Hematopoietic multipotent progenitor cell treated with erythropoietin and hydrocortisone succinate and interleukin-3 and kit ligand, for 15 days (in vitro differentiated cells): ENCODE measurements around the gene NDUFB8.

Source experiments
- DNase-seq: peaks from one replicate; pipeline ENCODE4 v3.0.0-alpha.2; 2015; ENCODE audit warnings: low spot score

NDUFB8 gene

DNA sequence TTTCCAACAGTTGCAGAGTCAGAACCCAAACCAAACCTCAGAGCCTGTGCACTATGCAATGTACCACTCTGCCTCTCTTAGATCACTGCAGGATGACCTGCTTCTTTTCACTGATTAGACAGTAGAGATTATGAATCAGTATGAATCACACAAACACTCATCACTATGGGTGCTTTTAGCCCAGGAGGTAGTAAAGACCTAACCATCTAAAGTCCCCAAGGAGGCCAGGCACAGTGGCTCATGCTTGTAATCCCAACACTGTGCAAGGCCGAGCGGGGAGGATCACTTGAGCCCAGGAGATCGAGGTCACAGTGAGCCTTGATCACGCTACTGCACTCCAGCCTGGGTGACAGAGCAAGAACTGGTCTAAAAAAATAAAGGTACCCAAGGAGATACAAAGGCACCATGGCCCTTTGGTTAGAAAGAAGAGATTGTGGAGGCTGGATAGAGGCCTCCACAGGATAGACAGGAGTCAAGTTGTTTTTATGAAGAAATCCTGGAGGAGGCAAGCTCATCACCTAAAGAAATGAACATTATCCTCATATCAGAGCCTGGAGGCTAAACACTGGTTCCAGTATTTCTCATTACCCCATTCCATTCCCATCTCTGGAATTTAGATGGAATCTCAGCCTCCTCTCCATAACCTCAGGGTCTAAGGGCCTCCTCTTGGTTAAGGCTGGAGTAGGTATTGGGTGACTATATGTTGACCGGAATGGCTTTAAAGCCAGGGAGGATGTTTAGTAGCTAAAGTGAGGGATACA, 22.9 kb downstream of the NDUFB8 start:
- DNase-seq: no peak

DNA sequence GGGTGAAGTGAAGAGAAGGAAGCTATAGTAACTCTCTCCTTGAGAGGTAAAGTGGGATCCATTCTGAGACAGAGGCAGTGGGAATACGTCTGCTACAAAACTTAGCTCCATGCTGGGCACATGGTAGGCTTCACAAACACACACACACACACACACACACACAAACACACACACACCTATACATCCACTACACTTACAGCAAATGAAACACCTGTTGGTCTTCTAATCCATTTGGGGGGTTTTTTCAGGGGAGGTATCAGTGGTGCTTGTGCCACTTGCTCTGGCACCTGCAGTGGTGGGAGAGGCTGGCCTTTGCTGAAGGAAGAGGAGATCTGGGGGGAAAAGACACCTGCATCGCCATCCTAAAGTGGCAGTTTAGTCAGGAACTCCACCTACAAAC, 24.5 kb downstream of the NDUFB8 start:
- no peak for DNase-seq

DNA sequence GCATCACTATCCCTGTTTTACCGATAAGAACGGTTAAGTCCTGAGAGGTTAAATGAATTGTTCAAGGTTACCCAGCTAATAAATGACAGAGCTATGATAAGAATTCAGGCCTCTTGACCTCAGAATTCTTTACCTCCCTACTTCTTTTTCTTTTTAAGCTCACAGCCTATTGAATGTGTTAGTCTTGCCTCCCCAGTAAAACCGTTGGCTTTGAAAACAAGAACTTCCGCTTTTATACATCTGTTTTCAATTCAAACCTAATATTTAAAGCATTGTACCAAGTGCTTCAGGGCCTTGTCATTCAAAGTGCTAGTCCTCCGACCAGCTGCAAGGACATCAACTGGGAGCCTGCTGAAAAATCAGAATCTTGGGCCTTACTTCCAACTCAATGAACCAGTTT, 25.6 kb downstream of the NDUFB8 start:
- no peak for DNase-seq

DNA sequence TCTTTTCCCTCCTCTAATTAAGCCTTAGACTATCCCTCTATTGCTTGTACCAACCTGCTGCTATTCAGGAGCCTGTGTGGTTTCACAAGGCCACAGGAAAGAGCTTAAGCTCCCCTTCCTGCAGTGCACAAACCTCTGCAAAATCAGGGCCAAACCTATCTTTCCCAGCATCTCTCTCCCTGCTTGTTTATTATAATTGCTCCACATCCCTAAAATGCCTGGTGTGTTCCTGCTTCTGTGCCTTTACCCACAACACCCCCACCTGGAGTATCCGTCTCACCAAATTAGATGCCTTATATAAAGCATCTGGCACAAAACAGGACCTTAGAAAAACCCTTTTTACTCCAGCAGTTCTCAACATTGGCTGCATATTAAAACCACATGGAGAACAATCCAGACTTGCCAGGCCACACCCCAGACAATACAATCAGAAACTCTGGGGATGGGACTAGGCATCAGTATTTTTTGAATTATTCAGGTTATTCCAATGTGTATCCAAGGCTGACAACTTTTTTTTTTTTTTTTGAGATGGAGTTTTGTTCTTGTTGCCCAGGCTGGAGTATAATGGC, 26.7 kb downstream of the NDUFB8 start:
- no peak for DNase-seq

DNA sequence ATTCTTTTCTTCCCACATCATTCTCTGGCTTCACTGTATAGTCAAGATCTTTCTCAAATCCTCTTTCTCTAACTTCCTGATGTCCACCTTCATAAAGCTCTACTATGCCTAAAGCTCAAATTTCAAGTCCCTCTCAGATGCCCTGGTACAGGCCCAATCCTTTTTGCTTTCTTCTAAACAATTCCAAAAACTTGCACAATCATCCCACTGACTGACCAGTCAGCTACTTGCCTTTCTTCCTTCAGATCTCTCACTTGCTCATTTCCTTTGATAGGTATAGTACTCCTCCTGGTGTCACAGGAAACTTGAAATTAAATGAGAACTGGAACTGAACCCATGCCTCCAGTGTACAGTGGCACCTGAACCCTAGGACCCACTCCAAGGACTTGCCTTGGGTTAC, 28.2 kb downstream of the NDUFB8 start:
- no peak for DNase-seq

DNA sequence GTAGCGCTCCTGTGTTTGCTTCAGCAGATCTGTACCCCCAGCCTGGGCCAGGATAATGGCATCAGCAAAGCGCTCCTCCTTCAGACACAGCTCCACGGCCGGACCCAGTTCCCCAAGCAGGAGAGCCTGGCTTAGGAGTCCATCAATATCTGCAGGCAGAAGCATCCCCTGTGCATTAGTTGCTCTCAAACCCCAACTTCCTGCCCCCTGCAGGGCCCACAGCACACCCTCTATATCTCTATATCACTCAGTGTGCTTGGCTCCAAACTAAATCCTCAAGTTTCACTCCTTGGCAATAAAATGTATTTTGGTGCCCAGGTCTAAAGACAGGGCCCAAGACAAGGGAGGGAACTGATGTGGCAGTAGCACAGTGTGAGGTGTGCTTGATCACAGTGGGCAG, 31.6 kb downstream of the NDUFB8 start:
- no peak for DNase-seq

DNA sequence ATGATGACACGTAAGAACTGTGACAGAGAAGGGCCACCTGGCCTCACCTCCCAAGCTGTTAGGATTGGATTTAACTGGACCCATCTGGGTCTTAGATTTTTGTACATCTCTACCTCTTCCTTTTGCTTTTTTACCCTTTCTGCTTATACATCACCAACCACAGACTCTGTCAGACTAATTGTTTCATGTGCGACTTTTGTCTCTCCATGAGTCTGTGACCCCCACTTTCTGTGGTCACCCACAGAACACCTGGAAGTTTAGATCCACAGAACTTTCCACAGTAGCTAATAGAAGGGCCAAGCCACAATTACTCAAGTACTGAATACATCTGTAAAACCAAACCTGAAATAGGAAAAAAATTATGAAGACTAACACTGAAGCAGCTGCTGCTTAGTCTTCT, 33.1 kb downstream of the NDUFB8 start:
- DNase-seq: no peak

DNA sequence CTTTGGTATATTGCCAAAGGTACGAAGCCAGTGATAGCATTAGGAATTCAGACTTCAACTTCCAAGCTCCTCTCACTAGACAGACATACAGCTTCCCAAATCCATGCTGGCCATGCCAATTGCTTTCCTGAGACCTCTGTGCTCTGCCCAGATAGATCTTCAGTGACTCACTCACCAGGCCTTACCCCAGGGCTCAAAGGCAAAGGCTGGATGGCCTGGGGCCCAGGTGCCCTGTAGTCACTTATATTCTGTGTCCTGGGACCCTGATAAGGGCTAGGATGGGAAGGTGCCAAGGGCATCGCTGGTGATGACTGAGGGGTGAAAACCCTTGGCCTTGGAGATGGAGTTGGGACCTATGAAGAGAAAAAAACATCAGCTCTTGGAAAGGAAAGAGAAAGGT, 39.1 kb downstream of the NDUFB8 start:
- no peak for DNase-seq

DNA sequence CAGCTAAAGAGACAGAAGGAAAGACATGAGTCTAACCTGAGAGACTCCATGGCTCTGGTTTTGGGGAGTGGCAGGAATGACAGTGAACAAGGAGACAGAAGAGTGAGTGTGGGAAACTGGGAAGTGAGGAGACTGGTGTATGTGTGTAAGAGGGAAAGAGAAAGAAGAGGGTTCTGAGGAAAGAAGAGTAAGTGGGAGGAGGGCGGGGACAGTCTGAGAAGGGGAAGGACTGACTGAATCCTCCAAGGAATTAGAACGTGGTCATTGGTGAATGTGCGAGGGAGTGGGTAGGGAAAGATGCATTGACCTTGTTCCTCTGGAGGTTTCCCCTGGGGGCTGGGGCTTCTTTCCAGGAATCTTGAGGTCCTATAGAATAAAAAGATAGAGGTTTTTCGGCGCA, 40.3 kb downstream of the NDUFB8 start:
- DNase-seq: no peak

DNA sequence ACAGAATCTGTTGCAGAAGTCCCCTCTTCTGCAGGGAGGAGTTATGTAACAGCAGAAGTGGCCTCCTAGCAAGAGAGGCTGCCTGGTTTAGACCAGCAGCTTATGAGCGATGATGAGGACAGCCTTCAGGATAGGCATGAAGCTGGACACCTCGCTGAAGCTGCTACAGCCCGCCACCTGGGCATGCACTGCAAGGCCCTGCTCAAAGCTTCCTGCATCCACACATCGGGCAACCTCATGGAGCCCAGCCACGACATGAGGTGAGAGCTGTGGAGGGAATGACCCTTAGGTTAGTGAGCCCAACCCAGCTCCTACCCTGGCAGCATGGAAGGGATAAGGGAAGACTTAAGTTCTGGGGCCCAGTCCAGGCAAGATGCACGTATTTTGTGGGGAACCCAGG, 42.1 kb downstream of the NDUFB8 start:
- no peak for DNase-seq

DNA sequence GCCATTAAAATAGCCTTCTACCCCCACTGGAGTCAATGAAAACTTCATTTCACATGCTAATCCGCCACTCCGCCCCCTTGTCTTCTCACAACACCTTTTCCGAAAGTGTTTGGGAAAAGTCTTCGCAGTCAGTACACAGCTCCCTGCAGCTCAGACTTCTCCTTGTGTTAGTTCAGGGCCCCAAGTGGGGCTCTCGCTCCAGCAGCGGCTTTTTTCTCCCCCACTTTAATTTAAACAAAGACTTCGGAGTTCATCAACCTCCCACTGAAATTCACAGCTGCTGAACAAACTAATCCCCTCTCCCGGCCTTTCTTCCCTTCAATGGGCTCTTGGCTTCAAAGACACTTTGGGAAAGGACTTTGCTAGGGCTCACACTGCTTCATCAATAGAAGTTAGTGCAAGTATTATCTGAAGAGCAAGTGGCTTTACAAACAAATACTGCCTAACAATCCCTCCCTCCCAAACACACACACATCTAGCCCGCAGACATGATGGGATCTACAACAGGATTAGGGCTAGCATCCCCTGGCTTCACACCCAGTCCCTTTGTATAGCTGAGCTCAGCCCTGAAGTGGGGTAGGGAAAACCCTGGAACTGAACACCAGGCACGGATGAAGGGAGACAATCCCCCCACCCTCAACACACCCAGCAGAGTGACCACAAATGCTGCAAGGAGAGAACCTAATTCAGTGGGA, 43.7 kb downstream of the NDUFB8 start:
- DNase-seq: no peak

DNA sequence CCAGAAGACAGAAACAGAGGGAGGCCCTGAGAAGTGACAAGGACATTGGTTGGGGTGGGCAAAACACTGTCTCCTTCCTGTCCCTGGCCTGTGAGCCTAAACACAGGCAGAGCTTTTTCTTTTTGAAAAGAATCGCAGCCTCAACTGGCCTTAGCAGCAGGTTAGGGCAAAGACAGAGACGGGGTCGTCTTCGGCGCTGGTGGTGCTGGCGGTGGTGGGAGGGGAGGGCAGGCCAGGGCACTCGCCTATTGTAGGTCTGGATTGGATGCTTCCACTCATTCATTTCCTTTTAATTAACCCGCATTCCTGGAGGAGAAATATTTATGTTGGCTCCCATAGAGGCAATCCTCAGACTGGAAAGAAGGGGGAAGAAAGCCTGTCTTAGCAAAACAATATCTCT, 44.3 kb downstream of the NDUFB8 start:
- DNase-seq: no peak

DNA sequence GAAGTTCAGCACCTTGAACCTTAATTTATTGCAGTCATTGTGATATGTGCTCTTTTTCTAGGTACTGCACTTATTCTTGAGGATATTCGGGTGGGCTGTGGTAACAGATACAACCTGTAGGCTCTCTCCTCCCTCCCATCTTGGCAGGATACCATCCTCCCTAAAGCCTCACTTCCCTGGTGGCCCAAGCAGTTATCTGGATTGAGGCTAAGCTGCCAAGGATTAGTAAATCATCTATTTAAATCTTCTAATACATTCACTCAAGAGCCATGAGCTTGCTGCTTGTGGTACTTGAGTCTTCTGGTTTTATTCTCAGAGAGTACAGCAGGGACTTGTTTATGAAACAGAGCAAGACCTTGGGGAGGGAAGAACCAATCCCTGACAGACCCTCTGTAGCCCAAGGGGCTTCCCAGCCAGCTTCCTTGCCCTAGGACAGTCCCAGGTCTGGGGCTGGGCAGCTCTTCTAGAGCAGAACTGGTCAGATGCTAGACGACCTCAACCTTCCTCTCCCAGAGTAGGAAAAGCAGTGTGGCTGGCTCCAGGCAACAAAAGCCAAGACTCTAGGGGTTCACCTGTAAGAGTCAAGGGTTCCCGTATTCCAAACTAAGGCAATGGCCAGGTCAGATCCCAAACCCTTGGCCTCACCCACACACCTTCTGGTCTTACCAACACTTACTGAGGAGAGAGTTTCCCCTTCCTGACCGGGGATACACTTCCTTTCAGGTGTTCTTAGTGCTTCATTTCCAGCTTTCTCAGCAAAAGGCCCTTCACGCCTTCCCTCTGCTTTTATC, 45.6 kb downstream of the NDUFB8 start:
- no peak for DNase-seq

DNA sequence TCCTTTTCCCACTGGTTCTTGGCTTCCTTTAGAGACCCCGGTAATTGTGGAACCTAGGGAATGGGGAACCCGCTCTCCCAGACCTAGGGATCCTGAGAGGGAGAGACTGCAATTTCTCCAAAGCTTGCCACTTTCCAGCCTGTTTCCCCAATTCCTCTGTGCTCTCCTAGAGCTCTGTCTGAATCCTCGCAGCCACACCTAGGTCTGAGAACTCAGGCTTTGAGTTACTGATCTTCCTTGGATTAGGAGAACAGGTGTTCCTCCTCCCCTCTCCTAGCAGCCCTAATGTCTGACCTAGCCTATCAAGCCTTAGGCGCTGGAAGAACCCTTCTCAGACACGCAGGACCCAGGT, 46.9 kb downstream of the NDUFB8 start:
- no peak for DNase-seq

DNA sequence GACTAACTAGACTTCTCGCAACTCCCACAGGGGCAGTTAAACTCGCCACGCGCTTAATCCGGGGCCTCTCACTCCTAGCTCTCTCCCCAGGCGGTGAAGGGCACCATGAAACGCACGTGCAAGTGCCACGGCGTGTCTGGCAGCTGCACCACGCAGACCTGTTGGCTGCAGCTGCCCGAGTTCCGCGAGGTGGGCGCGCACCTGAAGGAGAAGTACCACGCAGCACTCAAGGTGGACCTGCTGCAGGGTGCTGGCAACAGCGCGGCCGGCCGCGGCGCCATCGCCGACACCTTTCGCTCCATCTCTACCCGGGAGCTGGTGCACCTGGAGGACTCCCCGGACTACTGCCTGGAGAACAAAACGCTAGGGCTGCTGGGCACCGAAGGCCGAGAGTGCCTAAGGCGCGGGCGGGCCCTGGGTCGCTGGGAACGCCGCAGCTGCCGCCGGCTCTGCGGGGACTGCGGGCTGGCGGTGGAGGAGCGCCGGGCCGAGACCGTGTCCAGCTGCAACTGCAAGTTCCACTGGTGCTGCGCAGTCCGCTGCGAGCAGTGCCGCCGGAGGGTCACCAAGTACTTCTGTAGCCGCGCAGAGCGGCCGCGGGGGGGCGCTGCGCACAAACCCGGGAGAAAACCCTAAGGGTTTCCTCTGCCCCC, 47.4 kb downstream of the NDUFB8 start:
- DNase-seq: peak; percentile 30

DNA sequence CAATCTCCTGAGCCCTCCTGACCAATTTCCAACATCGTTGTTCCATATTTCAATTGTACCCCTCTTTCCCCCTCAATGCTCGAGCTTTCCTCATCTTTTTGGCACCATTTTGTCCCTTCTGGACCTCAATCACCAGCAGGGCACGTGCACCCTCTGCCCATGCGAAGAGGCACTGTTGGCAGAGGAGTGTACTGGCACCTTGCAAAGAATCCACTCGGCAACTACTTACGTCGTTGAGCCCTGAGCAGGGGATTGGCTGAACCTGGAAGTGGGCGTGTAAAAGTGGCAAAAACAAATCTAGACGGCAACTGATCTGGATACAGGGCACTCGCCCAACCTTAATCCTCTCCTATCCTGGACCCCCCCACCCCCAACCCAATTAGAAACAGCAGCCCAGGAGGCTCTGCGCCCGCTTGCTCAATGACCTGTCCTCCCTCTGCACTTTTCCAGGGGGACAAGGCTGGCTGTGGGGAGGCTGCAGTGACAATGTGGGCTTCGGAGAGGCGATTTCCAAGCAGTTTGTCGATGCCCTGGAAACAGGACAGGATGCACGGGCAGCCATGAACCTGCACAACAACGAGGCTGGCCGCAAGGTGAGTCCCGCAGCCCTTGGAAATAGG, 48.1 kb downstream of the NDUFB8 start:
- DNase-seq: peak; percentile 77

DNA sequence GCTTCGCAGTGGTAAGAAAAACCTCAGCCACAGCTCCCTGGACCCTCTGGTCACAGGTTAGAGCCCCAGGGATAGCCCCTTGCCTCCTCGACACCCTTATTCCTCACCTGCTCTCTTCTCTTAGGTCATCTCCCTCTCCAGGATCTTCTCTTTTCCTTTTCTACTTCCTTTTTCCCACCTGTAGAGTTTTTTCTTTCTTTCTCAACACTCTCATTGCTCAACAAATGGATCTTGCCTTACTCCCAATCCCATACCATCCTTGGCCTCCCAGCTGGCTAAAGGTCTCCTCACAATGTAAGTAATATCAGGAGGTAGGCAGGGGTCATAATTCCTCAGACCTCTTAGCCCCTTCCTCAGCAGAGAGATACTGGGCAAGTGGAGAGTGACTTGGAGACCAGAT, 49.7 kb downstream of the NDUFB8 start:
- DNase-seq: no peak

DNA sequence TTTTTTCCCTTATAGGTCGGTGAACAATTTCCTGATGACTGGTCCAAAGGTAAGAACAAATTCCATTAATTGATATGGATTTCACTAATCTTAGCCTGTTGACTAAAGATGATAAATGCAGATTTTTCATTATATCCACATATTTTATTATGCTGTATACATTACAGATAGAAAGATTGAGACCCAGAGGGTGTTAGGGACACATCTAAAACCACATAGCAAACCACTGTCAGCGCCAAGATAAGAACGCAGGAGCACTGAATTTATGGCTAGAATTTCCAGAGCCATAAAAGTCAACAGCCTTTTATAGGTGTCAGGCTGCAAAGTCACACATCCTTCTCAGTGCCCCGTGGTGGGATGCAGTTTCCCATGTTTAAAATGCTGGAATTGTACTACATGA, 50.6 kb downstream of the NDUFB8 start:
- DNase-seq: no peak

DNA sequence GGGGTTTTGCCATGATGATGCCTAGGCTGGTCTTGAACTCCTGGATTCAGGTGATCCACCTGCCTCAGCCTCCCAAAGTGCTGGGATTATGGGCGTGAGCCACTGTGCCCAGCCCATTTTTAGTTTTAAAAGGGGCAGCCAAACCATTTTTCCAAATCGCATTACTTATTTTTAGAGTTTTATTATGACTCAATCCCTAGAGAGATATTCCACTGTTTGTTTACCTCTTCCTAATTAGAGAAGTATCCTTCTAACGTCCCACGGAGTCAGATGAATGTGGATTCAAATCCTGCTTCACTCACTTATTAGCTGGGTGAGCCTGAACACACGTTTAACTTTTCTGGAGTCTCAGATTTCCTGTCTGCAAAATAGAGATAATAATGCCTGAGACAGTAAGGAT, 51.7 kb downstream of the NDUFB8 start:
- DNase-seq: no peak
